T-helper 22 cell (primary cell): ENCODE results near the gene TMEM132D.

Experiments used
- DNase-seq: peaks from one replicate; pipeline ENCODE4 v3.0.0-alpha.2; 2020; ENCODE audit warnings: low read depth

TMEM132D gene

DNA sequence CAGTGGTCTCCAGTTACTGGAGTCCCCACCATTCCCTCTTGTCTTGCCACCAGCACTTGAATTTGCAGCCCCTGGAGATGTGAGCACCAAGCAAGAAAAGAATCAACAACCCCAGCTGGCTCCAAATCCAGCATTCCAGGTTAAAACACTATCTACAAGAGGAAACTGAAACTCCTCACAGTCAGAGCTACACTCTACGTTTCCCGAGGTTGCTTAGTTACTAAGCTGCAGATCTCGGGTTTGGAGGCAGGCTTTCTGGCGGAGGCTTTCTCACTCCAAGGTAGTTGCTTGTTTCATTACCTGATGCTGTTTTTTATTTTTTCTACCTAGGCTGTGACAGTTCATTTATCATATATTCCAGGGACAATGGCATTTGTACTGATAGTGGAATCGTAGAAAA is 802.4 kb downstream of the TMEM132D start:
- no peak for DNase-seq

DNA sequence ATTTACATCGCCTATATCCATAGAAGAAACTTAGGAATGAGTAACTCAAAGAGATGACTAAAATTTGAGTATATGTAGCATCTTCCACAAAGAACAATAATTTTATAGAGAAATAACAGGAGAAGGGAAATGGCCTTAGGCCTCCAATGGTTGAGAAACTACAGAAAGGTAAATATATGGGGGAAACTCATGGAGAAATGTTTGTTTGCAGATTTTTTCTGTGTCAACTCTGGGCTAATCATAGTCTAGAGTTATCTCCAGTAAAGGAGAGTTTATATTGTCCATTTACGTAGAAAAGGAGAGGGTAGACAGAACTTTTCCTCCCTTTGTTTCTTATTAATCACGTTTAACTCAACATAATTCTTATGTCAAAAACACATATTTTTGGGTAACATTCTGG is 806.4 kb downstream of the TMEM132D start:
- no peak for DNase-seq

DNA sequence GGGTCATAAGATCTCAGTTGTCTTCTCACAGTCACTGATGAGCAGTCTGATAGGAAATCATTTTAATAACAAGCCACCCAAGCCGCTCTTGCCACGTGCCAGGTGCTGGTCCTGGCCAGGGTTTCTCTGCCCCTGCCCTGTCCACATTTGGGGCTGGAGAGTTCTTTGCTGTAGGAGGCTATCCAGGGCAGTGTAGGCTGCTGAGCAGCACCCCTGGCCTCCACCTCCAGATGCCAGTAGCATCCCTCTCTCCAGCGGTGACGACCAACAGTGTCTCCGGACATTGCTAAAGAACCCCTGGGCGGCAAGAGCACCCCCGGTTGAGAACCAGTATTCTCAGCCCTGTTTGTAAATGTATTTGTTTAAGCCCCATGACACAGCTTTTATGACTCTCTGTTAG is 806.9 kb downstream of the TMEM132D start:
- no peak for DNase-seq

DNA sequence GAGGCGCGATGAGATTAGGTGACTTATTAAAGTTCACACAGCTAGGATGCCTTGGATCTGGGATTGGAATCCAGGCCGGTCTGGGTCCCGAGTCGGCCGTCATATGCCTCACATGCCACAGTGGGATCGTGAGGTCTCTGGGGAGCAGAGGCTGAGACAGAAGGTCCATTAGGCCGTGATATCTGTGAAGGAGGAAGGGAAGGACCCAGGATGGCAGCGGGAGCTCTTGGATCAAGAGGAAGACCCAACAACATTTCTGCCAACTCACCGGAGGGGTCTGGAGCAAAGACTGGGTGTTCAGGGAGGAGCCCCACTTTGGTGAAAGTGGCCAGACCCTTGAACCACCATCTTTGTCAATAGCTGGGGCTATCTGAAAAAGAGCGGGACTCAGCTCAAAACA is 807.6 kb downstream of the TMEM132D start:
- DNase-seq, result no peak

DNA sequence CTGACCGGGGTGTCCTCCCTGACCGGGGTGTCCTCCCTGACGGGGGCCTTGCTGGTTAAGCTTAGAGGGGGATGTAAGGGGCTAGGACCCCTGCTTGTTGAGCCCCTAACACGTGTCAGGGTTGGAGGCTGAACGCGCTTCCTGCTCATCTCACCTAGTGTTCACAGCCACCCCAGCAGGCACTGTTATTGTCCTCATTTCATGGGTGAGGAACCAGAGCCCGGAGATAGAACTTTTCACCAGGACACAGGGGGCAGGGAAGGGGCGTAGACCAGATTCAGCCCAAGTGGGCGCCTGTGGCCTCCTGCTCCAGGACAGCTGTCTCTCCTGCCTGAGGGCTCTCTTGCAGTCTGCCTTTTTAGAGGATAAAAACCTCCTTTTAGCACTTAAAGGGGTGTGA is 814.2 kb downstream of the TMEM132D start:
- DNase-seq, result no peak

DNA sequence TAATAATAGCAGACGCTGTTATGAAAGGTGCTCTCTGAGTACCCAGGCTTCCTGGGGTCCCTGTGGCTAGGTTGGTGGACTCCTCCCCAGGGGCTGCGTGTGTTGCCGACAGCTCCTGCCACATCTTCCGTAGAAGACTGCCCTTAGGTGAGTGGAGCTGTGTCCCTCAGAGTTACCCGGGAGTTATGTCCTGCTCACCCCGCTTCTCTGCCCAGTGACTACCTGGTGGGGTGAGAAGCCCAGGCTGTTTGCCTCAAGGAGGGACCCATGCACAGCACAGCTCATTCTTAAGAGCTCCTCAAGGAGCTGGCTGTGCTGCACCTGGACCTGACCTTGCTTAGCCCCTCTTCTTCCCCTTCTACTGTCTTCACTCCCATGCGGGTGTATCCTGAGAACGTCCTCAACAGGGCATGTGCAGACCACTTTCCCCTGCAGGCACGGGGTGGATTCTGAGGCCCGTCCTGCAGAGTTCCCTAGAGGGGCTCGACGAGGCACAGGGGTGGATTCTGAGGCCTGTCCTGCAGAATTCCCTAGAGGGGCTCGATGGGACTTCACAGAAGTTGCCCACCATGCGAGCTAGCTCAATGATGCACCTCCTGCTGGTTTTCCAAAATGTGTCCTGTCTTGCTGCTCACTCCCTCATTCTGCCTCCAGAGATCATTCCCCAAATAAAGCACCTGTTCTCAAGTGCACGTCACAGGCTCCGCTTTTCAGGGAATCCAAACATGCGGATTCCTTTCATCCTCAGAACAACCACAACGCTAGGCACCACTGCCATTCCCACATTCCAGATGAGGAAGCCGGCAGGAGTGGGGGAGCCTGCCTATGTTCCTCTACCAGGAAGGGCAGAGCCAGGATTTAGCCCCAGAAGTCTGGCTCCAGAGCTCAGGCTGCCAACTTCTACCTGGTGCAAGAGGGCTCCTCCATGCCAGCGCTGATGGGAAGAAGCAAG is 818.7 kb downstream of the TMEM132D start:
- DNase-seq, result no peak

DNA sequence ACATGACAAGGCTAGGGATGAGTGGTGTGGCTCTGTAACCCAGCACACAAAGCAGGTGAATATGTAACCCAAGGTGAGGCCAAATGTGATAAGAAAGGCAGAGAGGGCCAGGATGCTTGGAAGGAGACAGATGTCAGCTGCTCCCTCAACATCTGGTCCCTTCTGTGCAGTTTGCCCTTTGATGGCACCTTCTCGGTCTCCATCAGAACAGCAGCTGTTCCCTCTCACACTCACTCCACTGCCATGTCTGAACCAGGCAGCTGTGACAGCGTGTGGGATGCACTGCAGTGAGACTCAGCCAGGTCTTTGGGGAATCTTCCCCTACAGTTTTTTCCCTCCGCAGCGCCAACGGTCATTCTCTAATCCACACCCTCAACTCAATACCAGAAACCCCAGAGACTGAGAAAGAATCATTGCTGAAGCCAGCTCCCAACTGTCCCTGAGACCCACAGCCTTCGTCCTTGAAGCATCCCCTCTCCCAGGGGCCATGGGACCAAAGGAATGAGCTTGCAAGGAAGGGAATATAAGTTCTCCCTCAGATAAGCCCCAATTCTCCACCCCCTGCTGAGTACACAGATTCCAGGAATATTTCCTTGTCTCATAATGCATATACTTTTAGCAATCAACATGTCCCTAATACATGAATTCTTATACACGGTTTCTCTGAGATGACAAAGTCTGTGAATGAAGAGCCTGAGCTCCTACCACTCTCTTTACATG is 820.5 kb downstream of the TMEM132D start:
- no peak for DNase-seq

DNA sequence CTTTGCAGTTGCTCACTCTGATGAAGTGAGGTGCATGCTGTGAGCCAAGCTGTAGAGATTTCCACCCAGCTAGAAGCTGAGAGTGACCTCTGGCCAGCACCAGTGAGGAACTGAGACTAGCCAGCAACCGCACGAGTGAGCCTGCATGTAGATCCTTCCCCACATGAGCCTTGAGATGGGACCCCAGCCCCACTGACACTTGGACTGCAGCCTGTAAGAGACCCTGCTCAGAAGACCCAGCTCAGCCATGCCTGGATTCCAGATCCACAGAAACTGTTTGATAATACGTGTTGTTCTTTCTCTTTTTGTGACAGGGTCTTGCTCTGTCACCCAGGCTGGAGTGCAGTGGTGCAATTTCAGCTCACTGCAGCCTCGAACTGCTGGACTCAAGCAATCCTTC is 821.4 kb downstream of the TMEM132D start:
- no peak for DNase-seq

DNA sequence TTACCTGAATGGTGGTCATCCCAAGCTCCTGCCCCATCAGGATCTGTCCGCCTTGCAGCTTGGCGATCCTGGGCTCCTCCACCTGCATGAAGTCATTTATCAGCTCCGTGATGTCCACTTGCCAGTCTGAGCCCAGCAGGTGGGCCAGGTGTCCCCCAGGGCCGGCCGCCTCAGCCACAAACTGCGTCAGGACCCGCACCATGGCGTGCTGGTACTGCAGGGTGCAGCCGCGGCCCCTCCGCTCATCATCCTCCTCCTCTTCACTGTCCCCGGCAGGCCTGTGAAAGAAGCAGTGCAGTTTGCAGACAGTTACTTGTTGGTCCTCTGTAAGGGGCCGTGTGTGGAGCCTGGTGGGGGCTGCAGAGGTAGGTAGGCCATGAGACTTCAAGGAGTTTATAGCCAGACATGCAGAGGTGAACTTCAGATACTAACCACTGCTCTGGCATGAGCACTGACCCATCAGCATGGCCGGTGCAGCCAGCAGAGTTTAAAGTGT is 822.0 kb downstream of the TMEM132D start:
- DNase-seq, result no peak

DNA sequence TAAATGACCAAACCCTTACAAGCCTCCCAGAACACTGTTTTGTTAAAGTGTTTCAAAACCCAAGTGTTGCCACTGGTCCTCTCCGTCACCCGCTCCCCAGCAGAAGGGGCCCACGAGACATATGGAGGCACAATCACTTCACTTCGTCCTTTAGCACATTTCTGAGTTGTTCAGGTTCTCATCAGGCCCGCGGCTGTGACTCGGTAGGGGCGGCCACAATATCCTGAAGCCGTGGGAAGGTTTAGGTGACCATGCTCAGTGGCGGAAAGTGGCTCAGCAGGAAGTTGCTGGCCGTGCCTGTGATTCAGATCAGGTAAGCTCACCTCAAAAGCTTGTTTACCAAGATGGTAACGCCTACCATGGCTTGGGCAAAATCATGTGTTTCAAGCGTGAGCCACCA is 823.0 kb downstream of the TMEM132D start:
- no peak for DNase-seq

DNA sequence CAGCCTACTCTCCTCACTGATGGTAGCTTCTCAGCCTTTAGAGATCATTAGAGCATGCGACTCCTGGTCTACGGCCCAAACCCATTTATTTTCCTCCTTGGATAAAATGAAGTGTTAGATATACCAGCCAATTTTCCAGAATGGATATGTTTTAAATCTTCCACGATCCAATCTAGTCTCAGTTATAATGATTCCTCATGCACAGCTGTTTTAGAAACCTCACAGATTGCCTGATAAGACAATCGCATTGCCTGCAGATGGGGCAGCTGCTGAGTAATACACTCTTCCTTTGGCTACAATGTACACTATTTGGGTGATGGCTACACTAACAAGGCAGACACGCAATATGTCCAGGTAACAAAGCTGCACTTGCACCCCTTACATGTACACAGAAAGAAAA is 823.4 kb downstream of the TMEM132D start:
- no peak for DNase-seq

DNA sequence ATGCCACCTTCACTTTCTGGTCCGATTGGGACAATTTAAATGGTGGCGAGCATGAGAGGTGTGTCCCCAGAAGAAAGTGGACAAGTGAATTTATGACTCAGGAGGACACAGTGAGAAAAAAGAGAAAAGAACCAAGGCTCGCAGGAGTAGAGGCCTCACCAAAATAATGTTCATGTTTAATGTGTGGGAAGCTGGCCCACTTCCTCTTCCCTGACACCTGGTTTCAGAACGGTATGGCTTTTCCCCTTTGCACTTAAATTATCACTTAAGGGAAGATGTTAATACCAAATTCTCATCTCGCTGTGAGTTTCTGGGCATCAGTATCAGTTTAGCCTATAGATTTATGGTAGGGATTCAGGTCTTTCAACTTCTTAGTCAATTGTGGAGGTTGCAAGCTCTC is 824.1 kb downstream of the TMEM132D start:
- DNase-seq, result no peak

DNA sequence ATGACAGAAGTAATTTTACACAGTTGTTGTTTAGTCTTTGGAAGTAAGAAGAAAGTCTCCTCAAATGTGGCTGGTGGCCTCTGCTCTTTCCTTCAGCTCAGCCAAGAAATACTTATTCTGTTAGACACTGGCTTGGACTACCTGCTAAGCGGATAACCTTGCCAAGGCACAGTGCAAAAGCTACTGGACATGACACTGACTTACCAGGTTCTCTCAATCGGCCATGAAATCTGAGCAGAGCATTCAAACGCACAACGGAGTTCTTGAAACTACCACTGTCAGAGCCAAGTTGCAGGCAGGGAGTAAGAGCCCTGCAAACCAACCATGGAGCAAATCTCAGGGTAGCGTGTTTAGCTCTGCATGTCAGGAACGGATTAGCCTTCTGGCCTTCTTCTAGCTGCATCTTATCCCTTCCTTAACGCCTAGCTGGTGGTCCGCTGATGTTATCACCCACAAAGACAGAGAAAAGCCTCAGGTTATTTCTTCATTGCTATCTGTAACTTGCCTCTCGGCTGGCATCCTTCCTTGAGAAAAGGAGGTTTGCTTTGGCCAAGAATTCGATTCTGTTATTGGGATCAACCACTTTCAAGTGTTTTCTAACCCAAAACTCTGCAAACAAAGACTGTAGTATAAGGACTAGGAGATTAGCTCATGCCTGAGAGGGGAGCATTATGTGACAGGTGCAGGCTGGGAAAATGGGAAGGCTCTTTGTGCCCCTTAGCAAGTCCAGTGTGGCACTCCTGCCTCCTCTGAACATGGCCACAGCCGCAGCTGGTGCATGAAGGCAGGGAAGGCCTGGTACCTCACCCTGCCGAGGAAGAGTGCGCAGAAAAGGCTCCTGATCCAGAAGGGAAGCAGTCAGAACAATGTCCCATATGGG is 827.1 kb downstream of the TMEM132D start:
- no peak for DNase-seq

DNA sequence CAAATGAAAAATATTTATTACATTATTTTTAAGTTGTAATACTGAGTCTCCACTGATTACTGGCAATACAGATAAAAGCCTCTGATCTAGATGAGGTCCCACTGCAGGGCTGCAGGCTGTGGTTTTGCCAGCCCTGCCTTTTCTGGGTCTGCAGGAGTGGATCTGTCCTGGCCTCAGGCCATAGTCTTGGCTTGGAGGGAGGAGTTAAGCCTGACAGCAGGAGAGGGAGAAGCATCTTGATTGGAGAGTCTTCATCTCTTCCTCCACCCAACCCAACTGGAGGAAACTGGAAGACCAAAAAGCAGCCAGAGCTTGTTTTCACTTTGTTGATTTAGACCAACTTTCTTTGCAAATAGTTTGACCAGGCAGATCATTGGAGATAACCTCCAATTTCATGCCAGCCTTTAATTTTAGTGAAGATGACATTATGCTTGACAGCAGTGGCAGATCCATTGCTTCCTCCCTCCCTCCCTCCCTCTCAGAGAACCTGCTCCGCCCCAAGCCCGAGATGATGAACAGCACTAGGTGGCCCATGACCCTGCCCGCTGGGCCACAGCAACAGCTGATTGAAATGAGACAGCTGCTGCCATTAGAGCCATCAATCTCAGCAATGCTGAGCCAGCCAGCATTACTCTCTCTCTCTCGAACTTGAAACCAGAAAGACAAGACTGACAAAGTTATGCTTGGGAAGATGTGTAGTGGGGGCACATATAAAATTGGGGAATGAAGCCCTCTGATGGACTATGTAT is 828.2 kb downstream of the TMEM132D start:
- no peak for DNase-seq

DNA sequence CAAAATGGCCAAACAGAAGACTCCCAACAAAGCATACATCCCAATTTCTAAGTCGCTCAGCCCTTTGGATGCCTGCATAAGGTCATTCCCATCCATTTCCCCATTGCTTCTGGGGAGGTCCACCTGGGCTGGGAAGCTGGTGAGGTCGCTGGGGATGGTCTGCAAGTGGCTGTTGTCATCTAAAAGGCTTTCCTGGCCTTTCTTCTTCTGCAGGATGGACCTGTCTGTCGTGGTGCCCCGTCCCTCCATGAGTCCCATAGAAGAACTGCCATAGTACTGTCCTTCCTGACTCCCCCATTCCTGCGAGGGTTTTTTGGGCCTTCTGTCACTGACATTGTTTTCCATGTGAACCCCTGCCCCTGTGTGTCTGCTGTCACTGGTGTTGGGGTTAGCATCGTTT is 829.4 kb downstream of the TMEM132D start:
- DNase-seq, result no peak

DNA sequence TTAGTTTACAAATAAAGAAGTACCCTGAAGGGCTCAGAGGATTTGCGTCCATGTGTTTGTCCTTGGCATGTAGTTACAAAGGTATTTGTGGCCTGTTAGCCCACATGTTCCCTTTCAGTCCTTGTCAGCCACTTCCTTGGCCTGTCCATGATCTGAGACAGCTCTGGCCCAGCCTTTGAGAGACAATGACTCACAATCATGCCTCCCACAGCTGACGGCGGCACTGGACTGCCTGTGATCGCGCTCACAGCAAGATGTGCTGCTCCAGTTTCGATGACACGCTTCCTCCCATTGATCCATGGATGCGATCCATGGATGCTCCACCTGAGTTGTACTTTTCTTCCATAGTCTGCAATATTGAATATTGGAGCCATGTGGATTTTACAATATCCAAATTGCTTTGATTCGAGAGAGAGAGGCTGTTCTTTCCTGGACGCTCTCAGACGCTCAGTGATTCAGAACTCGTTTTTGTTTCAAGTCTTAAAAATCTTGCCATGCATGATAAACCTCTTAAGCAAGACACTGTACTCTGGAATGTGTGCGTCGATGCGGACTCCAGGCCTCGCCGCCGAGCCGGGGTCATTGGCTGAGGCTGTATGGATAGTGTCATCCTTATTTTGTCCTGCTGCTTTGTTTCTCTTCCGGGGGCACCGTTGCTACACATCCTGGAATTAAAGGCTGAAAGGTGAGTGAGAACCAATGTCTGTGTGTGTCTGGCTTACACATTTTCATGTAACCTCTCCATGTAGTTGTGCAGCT is 830.5 kb downstream of the TMEM132D start:
- DNase-seq, result no peak

DNA sequence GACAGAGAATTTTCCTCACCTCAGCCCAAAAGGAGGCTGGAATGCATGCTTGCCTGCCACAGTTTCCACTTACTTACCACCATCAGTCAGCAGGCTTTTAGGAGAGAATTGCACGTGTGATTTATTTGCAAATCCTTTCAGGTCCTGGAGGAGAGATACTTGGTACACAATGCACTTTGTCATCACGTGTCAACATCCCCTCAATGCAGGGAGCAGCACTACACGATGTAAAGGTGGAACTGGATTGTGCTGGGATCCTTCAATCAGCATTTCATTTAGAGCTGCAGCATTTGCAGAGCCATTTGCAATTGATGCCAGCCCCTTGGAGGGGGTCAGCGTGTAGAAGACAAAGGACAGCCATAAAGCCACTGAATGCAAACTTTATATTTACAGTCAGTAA is 832.5 kb downstream of the TMEM132D start:
- no peak for DNase-seq

DNA sequence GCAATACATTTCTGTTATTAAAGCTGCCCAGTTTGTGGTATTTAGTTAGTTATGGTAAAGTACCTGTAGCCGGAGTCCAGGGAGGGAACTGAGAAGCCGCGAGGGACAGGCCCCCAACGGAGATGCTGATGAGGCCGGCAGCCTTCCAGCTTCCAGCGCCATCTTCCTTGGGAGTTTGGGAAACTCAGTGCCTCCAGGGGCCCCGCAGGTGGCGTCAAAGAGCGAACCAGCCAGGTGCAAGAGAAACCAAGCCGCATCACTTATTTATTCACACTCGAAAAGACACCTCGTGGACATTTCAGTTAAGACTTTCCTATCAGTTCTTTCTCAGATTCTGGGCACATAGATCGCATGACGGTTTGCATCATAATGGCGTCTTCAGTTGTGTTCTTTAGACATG is 833.9 kb downstream of the TMEM132D start:
- DNase-seq, result no peak

DNA sequence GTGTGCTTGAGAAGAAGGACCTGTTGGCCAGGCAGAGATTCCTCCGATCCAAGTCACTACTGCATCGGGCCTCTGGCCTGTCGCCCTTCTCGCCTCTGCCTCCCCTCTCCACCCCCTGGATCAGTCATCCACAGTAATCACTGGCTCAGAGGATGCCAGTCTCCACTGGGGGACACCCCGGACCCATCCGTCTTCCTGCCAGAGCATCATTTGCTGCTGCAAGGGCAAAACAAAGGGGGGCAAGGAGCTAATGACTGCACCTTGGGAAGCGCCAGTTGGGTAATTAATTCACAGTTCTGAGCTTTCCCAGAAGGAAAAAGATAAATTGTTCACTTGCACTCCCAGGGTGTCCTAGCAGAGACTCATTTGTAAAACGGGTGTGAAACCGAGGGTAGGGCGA is 835.1 kb downstream of the TMEM132D start:
- DNase-seq, result no peak

DNA sequence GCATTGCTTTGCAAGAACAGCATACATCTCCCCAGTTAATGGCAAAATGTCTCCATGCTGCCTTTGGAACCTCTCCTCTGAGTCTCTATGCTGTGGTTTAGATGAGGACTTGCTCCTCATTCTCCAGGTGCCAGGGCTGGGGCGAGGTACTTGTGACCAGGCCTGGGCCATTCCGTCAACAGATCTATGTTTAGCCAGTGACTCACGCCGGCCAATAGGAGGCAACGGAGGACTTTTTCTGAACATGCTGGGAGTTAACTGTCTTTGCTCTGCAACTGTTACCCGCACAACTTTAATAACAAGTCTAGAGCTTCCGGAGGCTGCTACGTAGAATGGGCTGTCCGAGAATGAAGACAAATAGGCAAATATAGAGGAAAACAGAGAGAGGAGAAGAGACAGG is 836.3 kb downstream of the TMEM132D start:
- no peak for DNase-seq
